Aorta (tissue), 5 donors: Measurements from ENCODE around the gene KREMEN1. TPM values are rescaled to one million over a fixed set of nuclear protein-coding genes. Genes with fewer than 3 reads are reported as not detected.

Experiments used
- ATAC-seq: fragments of 200-7000 bp; cut with Tn5 transposase; one replicate; pipeline ENCODE4 v1.9.1; 2022; ENCODE audit warnings: moderate library complexity; ENCODE audit not compliant: low FRiP score
- DNase-seq, 2 donors: peaks; one replicate each; pipeline ENCODE4 v3.0.0-alpha.2; 2020
- H3K27ac ChIP-seq, 2 donors: one replicate each; pipeline ENCODE4 v1.5.1; 2013; ENCODE audit warnings: low read length in 2 of 2, mild to moderate bottlenecking in 2 of 2, moderate library complexity in 2 of 2, control low read depth in 1 of 2, inconsistent platforms in 1 of 2, low read depth in 1 of 2
- H3K27me3 ChIP-seq, 2 donors: one replicate each; pipeline ENCODE4 v1.6.1; 2013; ENCODE audit warnings: control low read depth in 1 of 2, low read length in 1 of 2, mild to moderate bottlenecking in 1 of 2, moderate library complexity in 1 of 2; ENCODE audit not compliant: insufficient read depth in 2 of 2, control insufficient read depth in 1 of 2
- H3K36me3 ChIP-seq, 2 donors: one replicate each; pipeline ENCODE4 v1.6.1; 2013; ENCODE audit warnings: control low read depth in 1 of 2, low read length in 1 of 2, mild to moderate bottlenecking in 1 of 2; ENCODE audit not compliant: insufficient read depth in 2 of 2, control insufficient read depth in 1 of 2
- H3K4me1 ChIP-seq, 2 donors: one replicate each; pipeline ENCODE4 v1.6.1; 2013; ENCODE audit warnings: low read length in 2 of 2, control low read depth in 1 of 2, mild to moderate bottlenecking in 1 of 2, moderate library complexity in 1 of 2; ENCODE audit not compliant: insufficient read depth in 2 of 2, control insufficient read depth in 1 of 2
- H3K4me3 ChIP-seq, 2 donors: one replicate each; pipeline ENCODE4 v1.5.1; 2013; ENCODE audit warnings: low read length in 2 of 2, control low read depth in 1 of 2, mild to moderate bottlenecking in 1 of 2
- H3K9me3 ChIP-seq: one replicate; pipeline ENCODE4 v1.6.1; 2013; ENCODE audit warnings: mild to moderate bottlenecking, low read length; ENCODE audit not compliant: control insufficient read depth
- WGBS, 2 donors: extraction: QIAGEN DNeasy Blood & Tissue Kit; methylation state at CpG; one replicate each; pipeline ENCODE4 v1.1.7; 2013; 5-methylcytosine and 5-hydroxymethylcytosine counted together
- intact Hi-C, 2 donors: fragments of 100-400 bp; cut with DNase I; formaldehyde crosslinking; loops; one replicate each; pipeline versions ENCODE4 v1.14.2 to v1.15.0; 2022
- polyA plus RNA-seq, 2 donors: library from polyadenylated mRNA; stranded (reverse); fragments of 200-250 nt; gene quantifications; one replicate each; pipeline ENCODE4 v1.2.3, GENCODE V29; 2013
- total RNA-seq, 2 donors: library from RNA; stranded (reverse); fragmentation: NEBNext Ultra II Directional; extraction: Animal tissue kit (Norgen Biotek cat#: 25700); gene quantifications; one replicate each; pipeline ENCODE4 v1.2.1, GENCODE V29; 2021
- donor health status: healthy with polysubstance abuse.
- donor health status: Bipolar disorder and iron deficiency.
- donor health status: DM: no; HTN: no; CAD: no.
- donor health status: DM: no; HTN: no; CAD: no.
- donor health status: DM: yes; HTN: yes; CAD: no.

Gene KREMEN1
- total and polyA plus RNA-seq, 4 donors: 1.9 to 19.1 (median 8.5) TPM

- H3K36me3 ChIP-seq: no peaks in the 10 kb centered on the region
- no peaks in the 10 kb centered on the region for H3K27me3 ChIP-seq
- WGBS, 2 donors: 88 to 89% methylated on average over 19 of the region's 19 CpGs
- intact Hi-C loops: no loop called here
- H3K4me1 ChIP-seq: no peaks in the 10 kb centered on the region
- H3K9me3 ChIP-seq: peaks cover 3% of the 10 kb centered on the region
- H3K27ac ChIP-seq: no peak overlapping the region
- H3K4me3 ChIP-seq: no peak overlapping the region
- ATAC-seq (no peak), DNase-seq (no peak)
These were observed 111.4 kb downstream of the KREMEN1 start for GRCh38 chr22:29183971-29184848.

- Histone ChIP-seq H3K4me1 (no peaks in the 10 kb centered on the region), H3K27me3 (no peaks in the 10 kb centered on the region), H3K27ac (no peak overlapping the region), H3K36me3 (no peaks in the 10 kb centered on the region), H3K9me3 (peaks cover 3% of the 10 kb centered on the region), H3K4me3 (no peak overlapping the region)
- peak in 1 of 2 donors; percentile 21 for DNase-seq
- WGBS, 2 donors: 80 to 82% methylated on average over 12 of the region's 12 CpGs
- ATAC-seq: no peak
- intact Hi-C loops: no loop called here
These were observed 112.1 kb downstream of the KREMEN1 start for GRCh38 chr22:29184849-29185490.

- 93 to 100% methylated on average over 1 of the region's 1 CpG for WGBS, 2 donors
- Histone ChIP-seq H3K4me1 (no peaks in the 10 kb centered on the region), H3K9me3 (no peaks in the 10 kb centered on the region), H3K27me3 (no peaks in the 10 kb centered on the region), H3K36me3 (no peaks in the 10 kb centered on the region), H3K27ac (no peak overlapping the region), H3K4me3 (no peak overlapping the region)
- no peak for DNase-seq
- ATAC-seq: no peak
- intact Hi-C loops: no loop called here
These were observed 113.5 kb downstream of the KREMEN1 start for GRCh38 chr22:29186302-29186701.

GRCh38 chr22:29187831-29188230 is 115.0 kb downstream of the KREMEN1 start:
- no peak for ATAC-seq
- Histone ChIP-seq H3K36me3 (no peaks in the 10 kb centered on the region), H3K27me3 (no peaks in the 10 kb centered on the region), H3K27ac (no peak overlapping the region), H3K9me3 (no peaks in the 10 kb centered on the region), H3K4me1 (no peaks in the 10 kb centered on the region), H3K4me3 (no peak overlapping the region)
- WGBS, 2 donors: 79 to 83% methylated on average over 7 of the region's 7 CpGs
- DNase-seq: peak in 1 of 2 donors; percentile 27
- intact Hi-C loops: no loop called here

- Histone ChIP-seq H3K9me3 (no peaks in the 10 kb centered on the region), H3K4me3 (no peak overlapping the region), H3K36me3 (no peaks in the 10 kb centered on the region), H3K4me1 (no peaks in the 10 kb centered on the region), H3K27ac (no peak overlapping the region), H3K27me3 (no peaks in the 10 kb centered on the region)
- DNase-seq: peak in 1 of 2 donors; percentile 17
- ATAC-seq: no peak
- WGBS, 2 donors: 86 to 89% methylated on average over 8 of the region's 8 CpGs
- intact Hi-C loops: no loop called here
These were observed 117.2 kb downstream of the KREMEN1 start for GRCh38 chr22:29190051-29190450.

- Histone ChIP-seq H3K27me3 (no peaks in the 10 kb centered on the region), H3K27ac (no peak overlapping the region), H3K9me3 (no peaks in the 10 kb centered on the region), H3K4me1 (no peaks in the 10 kb centered on the region), H3K36me3 (no peaks in the 10 kb centered on the region), H3K4me3 (no peak overlapping the region)
- intact Hi-C loops: no loop called here
- no peak for DNase-seq
- ATAC-seq: no peak
- 85 to 91% methylated on average over 10 of the region's 10 CpGs for WGBS, 2 donors
These were observed 118.1 kb downstream of the KREMEN1 start for GRCh38 chr22:29190918-29191317.

- 87 to 89% methylated on average over 8 of the region's 8 CpGs for WGBS, 2 donors
These were observed 120.2 kb downstream of the KREMEN1 start for GRCh38 chr22:29193021-29193420.

GRCh38 chr22:29194184-29194583 is 121.3 kb downstream of the KREMEN1 start:
- intact Hi-C loops: no loop called here

More at GRCh38 chr22:29193021-29193420, 120.2 kb downstream of the KREMEN1 start:
- H3K27me3 ChIP-seq: no peaks in the 10 kb centered on the region
- H3K4me3 ChIP-seq: no peak overlapping the region
- intact Hi-C loops: no loop called here
- H3K27ac ChIP-seq: no peak overlapping the region
- H3K9me3 ChIP-seq: no peaks in the 10 kb centered on the region
- DNase-seq: peak in 1 of 2 donors; percentile 33
- no peaks in the 10 kb centered on the region for H3K36me3 ChIP-seq
- H3K4me1 ChIP-seq: no peaks in the 10 kb centered on the region
- no peak for ATAC-seq

More at GRCh38 chr22:29194184-29194583, 121.3 kb downstream of the KREMEN1 start:
- H3K27me3 ChIP-seq: no peaks in the 10 kb centered on the region
- no peak overlapping the region for H3K4me3 ChIP-seq
- H3K27ac ChIP-seq: no peak overlapping the region
- H3K36me3 ChIP-seq: no peaks in the 10 kb centered on the region
- ATAC-seq (no peak), DNase-seq (no peak)
- WGBS, 2 donors: 78 to 81% methylated on average over 2 of the region's 2 CpGs
- H3K9me3 ChIP-seq: no peaks in the 10 kb centered on the region
- H3K4me1 ChIP-seq: no peaks in the 10 kb centered on the region
